Measurements from ENCODE around the gene DSCAML1.
A peak's percentile ranks its signal among the peaks of the same experiment; 100 is the strongest.

DSCAML1 gene

GRCh38 chr11:117697319-117697718 lies 99.7 kb downstream of the DSCAML1 start:
- no peak for DNase-seq (ENCODE audit: low read depth, low spot score)

GRCh38 chr11:117696540-117696939 lies 100.5 kb downstream of the DSCAML1 start:
- no peak for DNase-seq (ENCODE audit: low read depth, low spot score)

- no peak for DNase-seq (ENCODE audit: low read depth, low spot score)
Observed at GRCh38 chr11:117693344-117693743, 103.7 kb downstream of the DSCAML1 start.

GRCh38 chr11:117691516-117691915 lies 105.5 kb downstream of the DSCAML1 start:
- DNase-seq (ENCODE audit: low read depth, low spot score), result no peak

GRCh38 chr11:117691218-117691514 lies 105.8 kb downstream of the DSCAML1 start:
- DNase-seq (ENCODE audit: low read depth, low spot score), result no peak

GRCh38 chr11:117690484-117691217 lies 106.4 kb downstream of the DSCAML1 start:
- DNase-seq (ENCODE audit: low read depth, low spot score), result no peak

- DNase-seq (ENCODE audit: low read depth, low spot score), result no peak
Observed at GRCh38 chr11:117688255-117688797, 108.7 kb downstream of the DSCAML1 start.

GRCh38 chr11:117687776-117688175 lies 109.2 kb downstream of the DSCAML1 start:
- no peak for DNase-seq (ENCODE audit: low read depth, low spot score)

GRCh38 chr11:117686711-117687110 lies 110.3 kb downstream of the DSCAML1 start:
- DNase-seq (ENCODE audit: low read depth, low spot score), result no peak

GRCh38 chr11:117685566-117685965 lies 111.5 kb downstream of the DSCAML1 start:
- no peak for DNase-seq (ENCODE audit: low read depth, low spot score)

- DNase-seq (ENCODE audit: low read depth, low spot score), result no peak
Observed at GRCh38 chr11:117684731-117685130, 112.3 kb downstream of the DSCAML1 start.

- no peak for DNase-seq (ENCODE audit: low read depth, low spot score)
Observed at GRCh38 chr11:117684111-117684510, 112.9 kb downstream of the DSCAML1 start.

GRCh38 chr11:117681438-117681837 lies 115.6 kb downstream of the DSCAML1 start:
- no peak for DNase-seq (ENCODE audit: low read depth, low spot score)

GRCh38 chr11:117679461-117679860 lies 117.6 kb downstream of the DSCAML1 start:
- DNase-seq (ENCODE audit: low read depth, low spot score), result peak; percentile 24

GRCh38 chr11:117678658-117679406 lies 118.2 kb downstream of the DSCAML1 start:
- DNase-seq (ENCODE audit: low read depth, low spot score), result peak; percentile 41

- no peak for DNase-seq (ENCODE audit: low read depth, low spot score)
Observed at GRCh38 chr11:117677729-117678310, 119.2 kb downstream of the DSCAML1 start.

GRCh38 chr11:117676501-117676900 lies 120.5 kb downstream of the DSCAML1 start:
- DNase-seq (ENCODE audit: low read depth, low spot score), result no peak

GRCh38 chr11:117673602-117674001 lies 123.4 kb downstream of the DSCAML1 start:
- DNase-seq (ENCODE audit: low read depth, low spot score), result no peak

- no peak for DNase-seq (ENCODE audit: low read depth, low spot score)
Observed at GRCh38 chr11:117671370-117671769, 125.6 kb downstream of the DSCAML1 start.

- peak; percentile 51 for DNase-seq (ENCODE audit: low read depth, low spot score)
Observed at GRCh38 chr11:117670924-117671323, 126.1 kb downstream of the DSCAML1 start.

- peak; percentile 16 for DNase-seq (ENCODE audit: low read depth, low spot score)
Observed at GRCh38 chr11:117670443-117670842, 126.6 kb downstream of the DSCAML1 start.

- DNase-seq (ENCODE audit: low read depth, low spot score), result no peak
Observed at GRCh38 chr11:117669616-117670015, 127.4 kb downstream of the DSCAML1 start.

- no peak for DNase-seq (ENCODE audit: low read depth, low spot score)
Observed at GRCh38 chr11:117669062-117669461, 128.0 kb downstream of the DSCAML1 start.
